Stimulated activated CD4-positive, alpha-beta T cell treated with anti-CD3 and anti-CD28 coated beads, Interleukin-2, amount 100 ng/mL, for 4 hours (primary cell): Measurements from ENCODE around the gene PIM1.
"Not testable (repeated sequence)": the region's sequence is repeated elsewhere in the genome, so short reads cannot be mapped to it uniquely, and the experiment has no call there.

Experiments used
- DNase-seq: peaks from one replicate; pipeline ENCODE4 v3.0.0-alpha.2; 2020; ENCODE audit warnings: low read depth

PIM1 gene

DNA sequence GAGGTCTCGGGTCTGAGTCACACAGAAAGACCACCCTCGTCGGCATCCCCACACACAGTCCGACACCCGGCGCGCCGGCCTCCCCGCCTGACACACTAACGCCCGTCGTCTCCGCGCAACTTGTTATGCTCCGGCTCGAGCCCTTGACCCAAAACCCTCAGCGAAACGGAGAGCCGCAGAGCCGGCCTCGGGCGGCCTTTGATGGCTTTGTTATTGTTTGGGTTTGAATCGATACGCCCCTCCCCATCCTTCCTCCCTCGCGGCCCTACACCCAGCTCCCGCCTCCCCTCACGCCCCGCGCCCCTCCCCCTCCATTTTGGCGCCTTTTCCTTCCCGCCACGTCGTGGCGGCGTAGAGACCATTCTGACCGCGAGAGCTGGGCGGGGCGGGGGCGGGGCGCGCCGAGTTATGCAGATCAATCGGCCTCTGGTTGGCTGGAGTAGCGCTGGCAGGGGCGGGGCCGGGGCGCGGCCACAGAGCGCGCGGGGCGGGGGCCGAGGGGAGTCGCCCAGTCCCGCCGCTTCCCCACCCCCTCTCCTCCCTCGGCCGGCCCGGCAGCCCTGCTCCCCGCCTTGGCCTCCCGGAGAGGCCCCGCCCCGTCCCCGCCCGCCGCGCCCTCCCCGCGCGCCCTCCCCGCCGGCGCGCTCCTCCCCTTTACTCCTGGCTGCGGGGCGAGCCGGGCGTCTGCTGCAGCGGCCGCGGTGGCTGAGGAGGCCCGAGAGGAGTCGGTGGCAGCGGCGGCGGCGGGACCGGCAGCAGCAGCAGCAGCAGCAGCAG, at the start of gene PIM1:
TSS of gene PIM1 (plus strand) at position 657 of the 777 bp plus-strand sequence. CDS start 424 bp downstream, outside the sequence.
- peak; percentile 99 for DNase-seq

DNA sequence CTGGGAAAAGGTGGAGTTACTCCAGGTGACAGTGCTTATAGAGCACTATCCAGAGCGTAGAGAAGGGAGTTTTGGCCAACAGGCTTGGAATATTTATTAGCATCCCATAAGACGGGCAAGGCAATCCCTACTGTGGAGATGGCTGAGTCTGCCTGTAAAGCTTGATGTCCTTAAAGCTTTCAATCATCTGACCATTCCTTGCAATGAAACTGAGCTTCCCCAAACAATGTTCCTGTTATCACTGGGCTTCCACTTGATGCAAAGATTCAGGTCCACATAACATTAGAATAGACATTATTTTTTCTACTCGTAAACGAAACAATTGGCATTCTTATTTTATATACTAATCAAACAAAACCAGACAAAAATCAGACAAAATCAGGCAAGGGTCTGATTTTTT, 48.4 kb upstream of the PIM1 start:
- DNase-seq = no peak

DNA sequence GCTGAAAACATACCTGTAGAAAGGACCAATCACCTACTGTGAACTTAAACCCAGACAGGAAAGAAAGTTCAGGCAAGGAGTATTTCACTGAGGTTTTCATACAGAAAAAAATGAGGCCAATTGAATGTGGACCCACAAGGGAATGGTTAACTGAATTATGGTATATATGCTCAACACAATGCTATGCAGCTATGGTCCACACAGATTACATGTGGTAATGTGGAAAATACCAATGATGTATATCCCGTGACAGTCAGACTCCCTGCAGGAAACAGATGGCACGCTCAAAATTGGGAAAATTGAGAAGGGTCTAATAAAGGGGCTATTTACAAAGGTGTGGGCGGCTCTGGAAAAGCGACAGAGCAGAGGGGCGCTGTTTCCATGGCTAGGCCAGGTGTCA, 47.1 kb upstream of the PIM1 start:
- DNase-seq = no peak

DNA sequence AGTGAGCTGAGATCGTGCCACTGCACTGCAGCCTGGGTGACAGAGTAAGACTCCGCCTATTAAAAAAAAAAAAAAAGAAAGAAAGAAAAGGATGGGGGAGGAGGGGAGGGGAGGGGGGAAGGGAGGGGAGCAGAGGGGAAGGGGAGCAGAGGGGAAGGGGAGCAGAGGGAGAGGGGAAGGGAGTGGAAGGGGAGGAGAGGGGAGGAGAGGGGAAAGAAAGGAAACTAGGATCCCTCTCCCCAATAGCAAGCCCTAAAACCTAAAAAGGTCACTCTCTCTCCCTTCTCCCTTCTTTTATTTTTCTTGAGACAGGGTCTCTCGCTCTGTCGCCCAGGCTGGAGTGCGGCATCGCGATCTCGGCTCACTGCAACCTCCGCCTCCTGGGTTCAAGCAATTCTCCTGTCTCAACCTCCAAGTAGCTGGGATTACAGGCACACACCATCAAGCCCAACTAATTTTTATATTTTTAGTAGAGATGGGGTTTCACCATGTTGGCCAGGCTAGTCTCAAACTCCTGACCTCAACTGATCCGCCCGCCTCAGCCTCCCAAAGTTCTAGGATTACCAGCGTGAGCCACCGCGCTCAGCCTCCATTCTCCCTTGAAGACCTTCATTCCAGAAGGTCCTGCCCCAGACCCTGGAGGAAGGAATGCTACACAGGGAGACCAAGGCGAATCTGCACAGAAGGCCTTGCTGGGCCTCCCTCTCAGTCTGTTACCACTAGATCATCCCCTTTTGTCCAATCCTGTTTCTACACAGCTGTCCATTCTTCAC, 45.8 kb upstream of the PIM1 start:
- no peak for DNase-seq

DNA sequence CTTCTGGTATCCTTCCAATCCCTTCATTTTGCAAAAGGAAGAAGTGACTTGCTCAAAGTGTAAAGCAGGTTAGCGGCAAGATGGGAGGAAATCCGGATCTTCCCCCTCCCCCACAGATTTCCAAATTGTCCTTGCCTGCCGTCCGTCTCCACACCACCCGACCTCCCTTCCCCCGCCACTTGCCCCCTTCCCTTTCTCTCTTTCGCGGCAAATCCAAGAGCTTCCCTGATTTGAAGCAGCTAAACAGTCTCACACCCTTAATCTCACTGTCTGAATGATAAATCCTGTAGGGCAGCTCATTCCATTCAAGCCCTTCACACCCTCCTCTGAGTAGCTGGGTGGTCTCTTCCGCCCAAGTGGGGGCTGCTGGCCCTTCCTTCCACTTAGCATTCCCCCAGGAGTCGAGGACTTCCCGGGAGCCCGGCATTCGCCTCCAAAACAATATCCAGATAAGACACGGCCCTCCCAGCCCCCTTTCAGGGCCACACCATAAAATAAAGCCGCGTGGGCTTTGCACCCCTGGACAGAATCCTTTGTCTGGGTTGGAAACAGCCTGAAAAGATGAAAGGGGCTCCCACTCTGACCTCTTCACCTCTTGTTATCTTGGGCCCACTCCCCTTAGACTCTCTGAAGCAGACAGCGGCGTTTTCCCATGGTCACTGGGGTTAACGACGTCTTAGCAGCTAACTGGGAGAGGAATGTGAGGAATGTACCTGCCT, 44.0 kb upstream of the PIM1 start:
- no peak for DNase-seq

DNA sequence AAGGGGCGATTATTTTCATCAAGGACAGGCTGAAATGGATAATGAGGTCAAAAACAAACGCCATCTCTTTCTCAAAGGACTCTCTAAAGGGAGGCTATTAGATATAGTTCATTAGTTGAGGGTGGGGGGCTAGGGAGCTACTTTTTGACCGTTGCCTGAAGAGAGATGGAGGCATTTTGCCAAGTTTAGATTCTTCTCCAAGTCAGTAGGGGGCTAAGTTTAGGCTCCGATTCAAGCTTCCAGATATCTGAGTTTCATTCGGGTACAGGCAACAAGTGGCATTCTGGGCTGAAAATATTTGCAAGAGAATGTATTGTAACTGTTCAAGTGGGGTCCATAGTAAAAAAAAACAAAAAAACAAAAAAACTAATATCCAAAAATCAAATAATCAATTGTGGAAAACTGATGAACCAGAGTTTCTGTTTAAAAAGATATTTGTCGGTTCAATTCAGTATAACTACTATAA, 43.4 kb upstream of the PIM1 start:
- DNase-seq = no peak

DNA sequence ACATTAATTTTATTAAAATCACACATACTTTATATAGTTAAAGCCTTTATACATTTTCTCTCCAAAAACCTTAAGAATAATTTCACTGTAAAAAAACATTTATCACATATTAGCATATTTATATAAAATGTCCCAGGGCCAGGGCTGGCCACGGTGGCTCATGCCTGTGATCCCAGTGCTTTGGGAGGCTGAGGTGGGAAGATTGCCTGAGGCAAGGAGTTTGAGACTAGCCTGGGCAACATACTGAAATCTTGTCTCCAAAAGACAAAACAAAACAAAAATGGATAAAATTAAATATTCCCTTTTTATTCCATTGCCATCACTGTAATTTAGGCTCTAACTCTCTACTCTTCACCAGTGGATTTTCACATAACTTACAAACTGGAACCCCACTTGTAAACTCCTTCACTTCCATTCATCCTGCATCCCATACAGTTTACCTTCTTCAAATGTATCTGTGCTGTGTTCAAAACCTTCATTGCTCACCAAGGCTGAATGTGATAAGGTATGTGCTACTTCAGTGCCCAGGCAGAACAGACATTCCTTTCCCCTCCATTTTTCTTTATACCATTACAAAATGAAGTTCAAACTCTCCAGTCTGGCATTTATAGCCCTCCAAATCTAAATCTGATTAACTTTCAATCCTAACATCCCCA, 42.9 kb upstream of the PIM1 start:
- DNase-seq = no peak

DNA sequence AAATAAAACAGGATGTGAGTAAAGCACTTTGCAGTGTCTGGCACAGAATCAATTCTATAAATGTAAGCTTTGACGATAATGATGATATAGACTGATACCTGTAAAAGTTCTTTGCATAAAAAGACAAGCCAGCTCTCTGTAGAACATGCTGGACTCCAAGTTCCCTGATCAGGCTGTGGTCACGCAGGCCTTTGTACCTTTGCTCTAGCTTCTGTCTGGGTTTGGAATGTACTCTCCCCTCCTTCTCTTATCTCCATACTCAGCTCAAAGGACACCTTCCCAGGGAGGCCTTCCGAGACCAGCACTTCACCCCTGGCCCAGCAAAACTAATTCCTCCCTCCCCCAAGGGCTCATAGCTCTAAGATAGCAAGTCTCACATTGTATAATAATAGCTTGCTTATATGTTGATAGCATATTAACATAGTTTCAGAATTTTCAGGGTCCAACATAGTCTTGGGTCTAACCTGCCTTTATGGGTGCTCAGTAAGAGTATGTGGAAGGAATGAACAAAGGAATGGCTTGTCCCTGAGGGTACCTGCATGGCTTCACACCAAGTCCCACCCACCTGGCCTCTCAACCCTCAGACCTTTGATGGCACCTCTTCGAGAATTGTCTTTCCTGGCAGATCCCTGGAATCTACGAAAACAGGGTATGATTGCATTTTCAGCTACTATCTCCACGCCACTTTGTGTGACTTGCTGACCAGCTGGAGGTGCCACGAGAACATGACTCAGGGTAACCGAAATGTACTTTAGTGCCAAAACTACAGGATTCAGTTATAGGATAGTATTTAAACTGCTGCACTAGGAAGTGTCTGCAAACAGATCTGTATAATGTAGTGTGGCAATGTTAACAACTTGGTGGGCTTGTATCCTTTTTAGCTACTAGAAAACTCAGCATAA, 41.7 kb upstream of the PIM1 start:
- DNase-seq = no peak

DNA sequence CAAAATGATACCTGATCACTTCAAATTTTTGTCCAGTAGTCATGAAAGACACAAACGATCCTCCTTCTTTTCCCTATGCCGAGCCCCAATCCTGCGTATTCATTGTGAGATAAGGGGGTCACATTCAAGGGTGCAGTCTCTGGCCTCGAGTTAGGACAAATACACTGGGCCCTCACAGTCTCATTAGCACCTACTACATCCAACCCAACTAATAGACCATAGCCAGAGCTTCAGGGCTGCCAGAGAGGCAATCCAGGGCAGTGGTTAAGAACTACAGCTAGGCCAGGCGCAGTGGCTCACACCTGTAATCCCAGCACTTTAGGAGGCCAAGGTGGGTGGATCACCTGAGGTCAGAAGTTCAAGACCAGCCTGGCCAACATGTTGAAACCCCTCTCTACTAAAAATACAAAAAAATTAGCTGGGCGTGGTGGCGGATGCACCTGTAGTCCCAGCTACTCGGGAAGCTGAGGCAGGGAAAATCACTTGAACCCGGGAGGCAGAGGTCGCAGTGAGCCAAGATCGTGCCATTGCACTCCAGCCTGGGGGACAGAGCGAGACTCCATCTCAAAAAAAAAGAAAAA, 41.0 kb upstream of the PIM1 start:
- DNase-seq = not testable (repeated sequence)

DNA sequence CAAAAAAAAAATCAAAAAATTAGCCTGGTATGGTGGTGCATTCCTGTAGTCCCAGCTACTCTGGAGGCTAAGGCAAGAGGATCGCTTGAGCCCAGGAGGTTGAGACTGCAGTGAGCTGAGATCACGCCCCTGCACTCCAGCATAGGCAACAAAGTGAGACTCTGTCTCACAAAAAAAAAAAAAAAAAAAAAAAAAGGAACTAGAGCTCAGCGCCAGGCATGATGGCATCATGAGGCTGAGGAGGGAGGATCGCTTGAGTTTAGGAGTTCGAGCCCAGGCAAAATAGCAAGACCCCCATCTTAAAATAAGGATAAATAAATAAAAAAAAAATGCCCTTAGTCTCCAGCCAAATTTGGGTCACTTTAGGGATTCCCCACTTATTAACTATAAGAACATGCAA, 40.4 kb upstream of the PIM1 start:
- no peak for DNase-seq

DNA sequence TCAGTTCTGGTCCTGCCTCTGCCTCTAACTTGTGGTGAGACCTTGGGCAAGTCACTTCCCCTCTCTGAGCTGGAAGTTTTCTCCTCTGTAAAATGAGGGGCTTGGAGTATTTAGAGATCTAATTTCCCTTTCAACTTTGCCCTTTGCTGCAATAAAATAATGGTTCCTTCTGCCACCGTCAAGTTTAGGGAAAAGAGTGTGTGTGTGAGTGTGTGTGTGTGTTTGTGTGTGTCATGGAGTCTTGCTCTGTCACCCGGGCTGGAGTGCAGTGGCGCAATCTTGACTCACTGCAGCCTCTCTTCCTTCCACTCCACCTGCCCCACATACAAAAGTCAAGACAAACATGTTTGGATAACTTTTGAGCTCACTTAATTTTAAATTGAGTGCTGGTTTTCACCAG, 39.2 kb upstream of the PIM1 start:
- no peak for DNase-seq

DNA sequence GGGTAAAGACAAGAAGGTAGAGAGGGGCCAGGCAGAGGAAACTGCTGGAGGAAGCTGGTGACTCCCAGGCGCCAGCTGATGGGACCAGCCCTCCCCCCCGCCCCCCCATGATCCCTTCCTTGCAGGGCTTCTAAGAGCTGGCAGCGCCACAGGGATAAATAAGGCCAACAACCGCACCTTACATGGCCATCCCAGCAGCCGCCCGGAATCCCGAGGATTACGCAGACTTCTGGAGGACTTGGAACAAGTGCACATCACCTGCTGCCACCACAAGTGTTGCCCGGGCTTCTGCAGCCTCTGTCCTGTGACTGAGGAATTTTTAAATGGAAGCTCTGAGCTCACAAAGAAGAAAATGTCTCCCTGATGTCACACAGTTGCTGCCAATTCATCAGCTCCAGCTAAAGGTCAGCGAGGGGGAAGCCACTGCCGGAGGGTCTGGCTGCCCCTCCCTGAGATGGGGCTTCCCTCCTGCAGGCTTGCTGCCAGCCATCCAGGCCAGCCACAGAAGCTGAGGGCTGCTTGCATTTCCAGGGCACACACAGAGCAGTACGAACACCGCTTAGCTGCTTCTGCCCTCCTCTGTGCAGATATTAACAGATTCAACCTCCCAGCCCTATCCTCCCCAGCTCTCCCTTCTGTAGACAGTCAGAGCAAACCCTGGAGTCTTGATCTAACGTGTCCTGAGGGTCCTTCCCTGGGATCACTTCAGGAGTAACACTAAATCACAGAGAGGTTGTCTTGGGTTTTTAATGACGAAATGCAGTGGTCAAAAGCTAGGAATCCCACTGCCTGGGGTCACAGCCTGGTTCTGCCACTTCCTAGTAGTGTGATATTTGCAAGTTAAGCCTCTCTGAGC, 38.6 kb upstream of the PIM1 start:
- DNase-seq = no peak

DNA sequence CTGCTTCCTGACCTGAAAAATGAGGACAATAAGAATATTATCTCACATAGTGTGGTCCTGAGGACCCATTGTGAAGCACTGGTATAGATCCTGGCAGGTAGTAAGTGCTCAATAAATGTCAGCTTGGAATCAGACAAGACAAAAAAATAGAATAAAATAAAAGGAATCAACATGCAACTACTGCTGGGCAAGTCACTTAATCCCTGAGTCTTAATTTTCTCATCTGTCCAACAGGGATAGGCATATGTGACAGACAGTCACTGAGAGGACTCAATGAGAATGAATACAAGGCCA, 38.0 kb upstream of the PIM1 start:
- no peak for DNase-seq

DNA sequence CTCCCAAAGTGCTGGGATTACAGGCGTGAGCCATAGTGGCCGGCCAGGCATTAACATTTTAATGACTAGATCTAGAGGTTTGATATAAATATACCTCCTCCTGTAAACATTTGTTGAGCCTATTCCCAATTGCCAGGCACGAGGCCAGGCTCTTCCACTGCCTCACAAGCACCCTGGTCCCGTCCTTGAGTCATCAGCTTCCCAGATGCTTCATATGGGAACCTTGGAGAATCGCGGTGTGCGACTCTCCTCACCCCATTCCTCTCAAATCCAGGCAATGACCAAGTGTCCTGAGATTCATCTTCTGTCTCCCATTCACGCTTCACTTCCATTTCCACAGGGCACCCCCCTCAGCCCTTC, 35.9 kb upstream of the PIM1 start:
- DNase-seq = no peak

DNA sequence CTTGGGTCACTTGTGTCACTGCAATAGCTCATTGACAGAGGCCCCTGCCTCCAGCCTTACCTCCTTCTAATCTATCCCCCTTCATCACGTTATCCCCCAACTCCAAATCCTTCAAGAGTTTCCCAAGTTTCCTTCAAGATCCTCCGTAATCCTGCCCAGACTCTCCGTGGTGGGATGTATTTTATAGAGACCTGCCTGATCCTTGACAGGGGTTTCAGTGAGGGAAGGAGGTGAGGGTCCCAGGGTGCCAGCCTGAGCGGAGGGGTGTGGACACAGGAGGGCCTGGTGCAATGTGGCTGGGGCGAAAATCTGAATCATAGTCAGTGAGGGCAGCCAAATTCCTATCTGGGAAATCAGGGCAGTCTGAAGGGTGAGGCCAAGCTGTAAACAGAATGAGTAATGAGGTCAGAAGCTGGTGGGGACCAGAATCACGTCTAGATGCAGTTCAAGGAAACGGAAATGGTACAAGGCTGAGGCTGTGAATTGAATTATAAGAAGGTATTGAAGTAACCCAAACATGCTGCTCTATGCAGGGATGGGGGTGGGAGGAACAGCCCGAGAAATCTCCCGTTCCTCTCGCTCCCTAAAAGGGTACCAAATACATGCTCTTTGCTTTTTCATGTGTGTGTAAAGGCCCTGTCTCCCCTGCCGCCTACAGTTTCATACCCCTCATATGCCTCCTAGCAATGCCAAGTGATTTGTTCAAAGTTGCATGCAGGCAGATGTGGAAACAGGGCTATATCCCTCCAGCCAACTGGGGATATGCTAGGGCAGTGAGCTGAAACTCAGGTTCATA, 35.4 kb upstream of the PIM1 start:
- DNase-seq = no peak

DNA sequence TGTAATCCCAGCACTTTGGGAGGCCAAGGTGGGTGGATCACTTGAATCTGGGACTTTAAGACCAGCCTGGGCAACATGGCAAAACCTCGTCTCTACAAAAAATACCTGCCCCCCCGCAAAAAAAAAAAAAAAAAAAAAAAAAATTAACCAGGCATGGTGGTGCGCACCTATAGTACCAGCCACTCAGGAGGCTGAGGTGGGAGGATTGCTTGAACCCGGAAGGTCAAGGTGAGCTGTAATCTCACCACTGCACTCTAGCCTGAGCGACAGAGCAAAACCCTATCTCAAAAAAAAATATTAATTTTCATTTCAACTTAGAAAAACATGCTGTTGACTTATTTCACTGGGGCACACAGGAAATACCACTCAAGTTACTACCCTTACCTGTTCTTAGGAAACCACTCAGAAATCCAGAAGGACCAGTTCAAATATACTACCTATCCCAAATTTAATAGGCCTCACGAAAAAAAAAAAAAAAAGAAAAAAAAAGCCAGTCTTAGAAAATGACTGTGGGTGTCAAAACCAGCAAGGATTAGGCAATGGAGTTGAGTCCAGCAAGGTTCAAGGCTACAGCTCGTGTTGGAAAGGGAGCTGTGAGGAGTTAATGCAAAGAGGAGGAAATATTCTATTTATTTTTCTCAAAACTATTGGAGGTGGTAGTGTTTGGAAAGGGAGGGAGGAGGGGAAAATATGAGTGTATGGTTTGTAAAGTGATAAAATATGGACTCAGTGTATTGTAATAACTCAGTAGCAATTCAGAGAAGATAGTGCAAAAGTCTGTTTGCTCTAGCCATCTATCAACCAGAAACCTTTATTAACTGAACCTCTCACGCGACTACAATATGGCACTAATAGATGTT, 33.9 kb upstream of the PIM1 start:
- no peak for DNase-seq

DNA sequence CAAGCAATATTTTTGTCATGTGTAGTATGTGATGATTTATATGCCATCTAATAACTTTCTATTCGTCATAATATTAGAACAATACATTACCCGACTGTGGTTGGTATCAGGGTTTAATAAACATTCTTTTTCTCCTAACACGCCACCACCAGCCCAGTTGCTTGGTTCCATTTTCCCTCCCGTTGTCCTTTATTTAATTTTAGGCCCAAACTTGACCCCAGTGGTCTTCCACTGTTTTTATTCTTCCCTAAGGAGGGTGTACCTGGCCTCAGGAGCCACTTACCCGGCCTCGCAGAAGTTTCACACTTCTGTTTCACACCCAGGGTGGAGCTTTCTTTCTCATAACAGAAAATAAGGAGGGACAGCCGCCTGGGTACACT, 33.1 kb upstream of the PIM1 start:
- no peak for DNase-seq
